HEK293T (cell line): ENCODE results near the gene SORBS1.

Source experiments
- FOXM1 ChIP-seq: fragments of 450-650 bp; IDR thresholded peaks from 2 replicates; pipeline ENCODE4 v1.6.1; 2017; ENCODE audit warnings: mild to moderate bottlenecking, borderline replicate concordance
- HDGF ChIP-seq: fragments of 450-650 bp; IDR thresholded peaks from 2 replicates; pipeline ENCODE4 v1.6.1; 2017; ENCODE audit warnings: antibody characterized with exemption, borderline replicate concordance
- SP1 ChIP-seq: fragments of 450-650 bp; IDR thresholded peaks from 2 replicates; pipeline ENCODE4 v1.6.1; 2017
- TARDBP ChIP-seq: fragments of 450-650 bp; IDR thresholded peaks from 2 replicates; pipeline ENCODE4 v1.6.1; 2016

DNA sequence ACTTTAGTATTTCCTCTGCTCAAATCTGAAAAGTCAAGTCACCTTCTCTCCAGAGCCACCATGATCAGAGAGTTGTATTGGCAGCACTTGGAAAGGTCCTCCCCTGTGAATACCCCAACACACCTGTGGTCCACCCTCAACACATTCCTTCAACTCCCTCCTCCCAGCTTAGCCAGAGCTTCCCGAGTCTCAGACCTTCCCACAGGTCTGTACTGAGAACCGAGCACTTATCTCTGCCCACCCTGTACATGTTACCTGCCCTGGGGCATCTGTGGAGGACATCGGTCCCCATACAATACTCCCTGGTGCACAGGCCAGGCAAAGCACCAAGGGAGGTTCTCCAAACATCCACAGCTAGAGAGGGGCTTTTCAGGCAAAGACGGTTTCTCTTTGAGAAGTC is 30.6 kb downstream of the SORBS1 start:
- TF ChIP-seq SP1 (no peak), HDGF (no peak), TARDBP (no peak), FOXM1 (no peak)
